ENCODE measurements around the gene NOS3.

NOS3 gene

DNA sequence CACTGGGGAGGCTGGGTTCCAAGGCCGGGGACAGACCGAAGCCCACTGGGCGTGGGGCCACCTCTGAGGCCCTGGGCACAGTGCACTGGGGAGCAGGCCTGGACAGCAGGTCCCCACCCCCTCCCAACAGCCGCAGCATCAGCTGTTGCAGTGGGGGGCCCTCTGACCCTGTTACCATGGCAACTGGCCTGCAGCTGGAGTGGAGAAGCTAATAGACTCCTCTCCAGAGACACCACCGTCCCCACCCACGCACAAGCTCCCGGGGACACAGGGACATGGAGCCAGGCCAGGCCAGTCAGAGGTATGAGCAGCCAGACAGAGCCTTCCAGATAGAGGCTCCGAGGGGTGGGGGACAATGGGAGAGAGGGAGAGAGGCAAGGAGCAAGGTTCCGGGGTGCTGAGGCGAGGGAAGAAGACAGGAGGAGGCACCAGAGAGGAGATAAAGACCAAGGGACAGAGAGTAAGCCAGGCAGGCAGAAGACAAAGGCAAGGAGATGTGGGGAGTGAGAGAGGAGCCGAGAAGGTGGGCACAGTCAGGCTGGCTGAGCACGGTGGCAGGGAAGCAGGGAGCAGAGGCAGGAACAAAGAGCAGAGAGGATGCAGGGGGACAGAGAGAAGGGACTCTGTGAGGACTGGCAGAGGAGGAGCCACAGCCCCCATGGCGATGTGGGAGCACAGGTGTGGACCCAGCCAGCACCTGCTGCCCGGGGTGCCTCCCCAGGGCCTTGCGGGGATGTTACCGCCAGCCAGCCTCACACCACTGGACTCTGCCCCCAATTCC is 19.4 kb upstream of the NOS3 start:
- Histone ChIP-seq H3K9me3 (ENCODE audit: control insufficient read depth, insufficient read depth, low read depth, low read length) (no peaks in the 10 kb centered on the region), H3K27ac (ENCODE audit: extremely low read depth, low read depth, low read length) (no peak overlapping the region), H3K36me3 (ENCODE audit: control insufficient read depth in 2 of 2, insufficient read depth in 1 of 2, low read length in 2 of 2) (no peaks in the 10 kb centered on the region), H3K4me1 (ENCODE audit: control insufficient read depth, insufficient read depth, low read length) (no peaks in the 10 kb centered on the region; the same call in 1 of the 2 replicates), H3K4me3 (ENCODE audit: low read depth, low read length) (no peak overlapping the region)
- POLR2A ChIA-PET, result no interaction called here
- TF ChIP-seq BCL11A (tag by site-specific recombination; IDR thresholded peaks at IDR 0.05; ENCODE audit: low read depth) (no peak), ZNF324 (tag by site-specific recombination; IDR thresholded peaks at IDR 0.05) (no peak), ZNF366 (tag by site-specific recombination; conservative IDR thresholded peaks at IDR 0.05) (peak; percentile 28; the same call in 1 of the 2 replicates), ZNF76 (tag by site-specific recombination; IDR thresholded peaks at IDR 0.05; ENCODE audit: borderline replicate concordance, low read depth) (no peak), ZSCAN30 (tag by site-specific recombination; IDR thresholded peaks at IDR 0.05) (no peak), ZFP3 (tag by site-specific recombination; IDR thresholded peaks at IDR 0.05; ENCODE audit: low read depth) (no peak), ZNF274 (IDR thresholded peaks at IDR 0.05; ENCODE audit: low read length) (no peak), ZNF274 (tag by site-specific recombination; IDR thresholded peaks at IDR 0.05; ENCODE audit: borderline replicate concordance) (no peak), ZXDB (tag by site-specific recombination; IDR thresholded peaks at IDR 0.05) (no peak), ZNF169 (tag by site-specific recombination; IDR thresholded peaks at IDR 0.05) (no peak), ZFHX2 (tag by site-specific recombination; conservative IDR thresholded peaks at IDR 0.05) (peak; percentile 60)
- TF ChIP-seq, protein P1, sequence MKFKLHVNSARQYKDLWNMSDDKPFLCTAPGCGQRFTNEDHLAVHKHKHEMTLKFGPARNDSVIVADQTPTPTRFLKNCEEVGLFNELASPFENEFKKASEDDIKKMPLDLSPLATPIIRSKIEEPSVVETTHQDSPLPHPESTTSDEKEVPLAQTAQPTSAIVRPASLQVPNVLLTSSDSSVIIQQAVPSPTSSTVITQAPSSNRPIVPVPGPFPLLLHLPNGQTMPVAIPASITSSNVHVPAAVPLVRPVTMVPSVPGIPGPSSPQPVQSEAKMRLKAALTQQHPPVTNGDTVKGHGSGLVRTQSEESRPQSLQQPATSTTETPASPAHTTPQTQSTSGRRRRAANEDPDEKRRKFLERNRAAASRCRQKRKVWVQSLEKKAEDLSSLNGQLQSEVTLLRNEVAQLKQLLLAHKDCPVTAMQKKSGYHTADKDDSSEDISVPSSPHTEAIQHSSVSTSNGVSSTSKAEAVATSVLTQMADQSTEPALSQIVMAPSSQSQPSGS (tag by site-specific recombination; IDR thresholded peaks at IDR 0.05; ENCODE audit: low read depth), result no peak
- TF ChIP-seq, protein P2, sequence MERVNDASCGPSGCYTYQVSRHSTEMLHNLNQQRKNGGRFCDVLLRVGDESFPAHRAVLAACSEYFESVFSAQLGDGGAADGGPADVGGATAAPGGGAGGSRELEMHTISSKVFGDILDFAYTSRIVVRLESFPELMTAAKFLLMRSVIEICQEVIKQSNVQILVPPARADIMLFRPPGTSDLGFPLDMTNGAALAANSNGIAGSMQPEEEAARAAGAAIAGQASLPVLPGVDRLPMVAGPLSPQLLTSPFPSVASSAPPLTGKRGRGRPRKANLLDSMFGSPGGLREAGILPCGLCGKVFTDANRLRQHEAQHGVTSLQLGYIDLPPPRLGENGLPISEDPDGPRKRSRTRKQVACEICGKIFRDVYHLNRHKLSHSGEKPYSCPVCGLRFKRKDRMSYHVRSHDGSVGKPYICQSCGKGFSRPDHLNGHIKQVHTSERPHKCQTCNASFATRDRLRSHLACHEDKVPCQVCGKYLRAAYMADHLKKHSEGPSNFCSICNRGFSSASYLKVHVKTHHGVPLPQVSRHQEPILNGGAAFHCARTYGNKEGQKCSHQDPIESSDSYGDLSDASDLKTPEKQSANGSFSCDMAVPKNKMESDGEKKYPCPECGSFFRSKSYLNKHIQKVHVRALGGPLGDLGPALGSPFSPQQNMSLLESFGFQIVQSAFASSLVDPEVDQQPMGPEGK (tag by site-specific recombination; IDR thresholded peaks at IDR 0.05), result no peak
- CTCF ChIA-PET, result interaction anchor here (0.6 to 11.1 kb wide), 4 partner anchors 10 to 94 kb away, joined by 3 to 124 read pairs (median 4); no protein-coding TSS in a partner anchor

DNA sequence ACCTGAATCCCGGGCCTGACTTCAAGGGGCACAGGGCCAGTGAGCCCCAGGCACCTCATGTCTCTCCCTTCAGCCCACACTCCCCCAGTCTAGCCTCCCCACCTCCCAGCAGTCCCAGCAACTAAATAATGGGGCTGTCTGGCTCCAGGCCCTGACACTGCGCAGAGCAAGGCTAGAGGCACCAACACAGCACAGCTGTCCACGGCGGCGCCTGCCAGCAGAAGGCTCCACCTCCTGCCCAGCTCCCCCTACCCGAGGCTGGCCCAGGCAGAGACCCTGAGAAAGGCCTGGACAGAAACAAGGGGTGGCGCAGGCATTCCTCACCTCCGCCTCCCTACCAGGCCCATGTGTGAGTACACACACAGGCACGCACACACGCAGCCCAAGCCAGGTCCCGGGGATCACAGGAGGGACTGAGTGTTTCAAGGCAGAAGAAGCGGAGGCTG is 18.8 kb upstream of the NOS3 start:
- Histone ChIP-seq H3K4me1 (ENCODE audit: control insufficient read depth, insufficient read depth, low read length) (no peaks in the 10 kb centered on the region; the same call in 1 of the 2 replicates), H3K27ac (ENCODE audit: extremely low read depth, low read depth, low read length) (no peak overlapping the region), H3K36me3 (ENCODE audit: control insufficient read depth in 2 of 2, insufficient read depth in 1 of 2, low read length in 2 of 2) (no peaks in the 10 kb centered on the region), H3K9me3 (ENCODE audit: control insufficient read depth, insufficient read depth, low read depth, low read length) (no peaks in the 10 kb centered on the region), H3K4me3 (ENCODE audit: low read depth, low read length) (no peak overlapping the region)
- CTCF ChIA-PET, result no interaction called here
- POLR2A ChIA-PET, result no interaction called here
- TF ChIP-seq ZNF155 (tag by site-specific recombination; IDR thresholded peaks at IDR 0.05) (no peak), ZNF423 (tag by site-specific recombination; IDR thresholded peaks at IDR 0.05) (no peak), ZFP41 (tag by site-specific recombination; IDR thresholded peaks at IDR 0.05; ENCODE audit: borderline replicate concordance) (no peak), ZNF530 (tag by site-specific recombination; IDR thresholded peaks at IDR 0.05; ENCODE audit: low read depth) (no peak), IKZF3 (tag by site-specific recombination; IDR thresholded peaks at IDR 0.05) (no peak), ZBTB8A (tag by site-specific recombination; IDR thresholded peaks at IDR 0.05) (no peak), ZNF223 (tag by site-specific recombination; IDR thresholded peaks at IDR 0.05) (no peak), ZNF623 (tag by site-specific recombination; IDR thresholded peaks at IDR 0.05) (no peak), ZNF837 (tag by site-specific recombination; IDR thresholded peaks at IDR 0.05) (no peak), ZEB2 (tag by site-specific recombination; IDR thresholded peaks at IDR 0.05) (no peak), ZNF776 (tag by site-specific recombination; IDR thresholded peaks at IDR 0.05; ENCODE audit: borderline replicate concordance) (no peak), ZNF501 (tag by site-specific recombination; IDR thresholded peaks at IDR 0.05) (no peak), ZNF24 (tag by site-specific recombination; IDR thresholded peaks at IDR 0.05) (no peak), OSR2 (tag by site-specific recombination; IDR thresholded peaks at IDR 0.05) (no peak), ZFP3 (tag by site-specific recombination; IDR thresholded peaks at IDR 0.05; ENCODE audit: low read depth) (no peak), ZNF548 (tag by site-specific recombination; IDR thresholded peaks at IDR 0.05) (no peak), ZNF658 (tag by site-specific recombination; IDR thresholded peaks at IDR 0.05) (no peak)
- TF ChIP-seq, protein P3, sequence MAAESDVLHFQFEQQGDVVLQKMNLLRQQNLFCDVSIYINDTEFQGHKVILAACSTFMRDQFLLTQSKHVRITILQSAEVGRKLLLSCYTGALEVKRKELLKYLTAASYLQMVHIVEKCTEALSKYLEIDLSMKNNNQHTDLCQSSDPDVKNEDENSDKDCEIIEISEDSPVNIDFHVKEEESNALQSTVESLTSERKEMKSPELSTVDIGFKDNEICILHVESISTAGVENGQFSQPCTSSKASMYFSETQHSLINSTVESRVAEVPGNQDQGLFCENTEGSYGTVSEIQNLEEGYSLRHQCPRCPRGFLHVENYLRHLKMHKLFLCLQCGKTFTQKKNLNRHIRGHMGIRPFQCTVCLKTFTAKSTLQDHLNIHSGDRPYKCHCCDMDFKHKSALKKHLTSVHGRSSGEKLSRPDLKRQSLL (tag by site-specific recombination; IDR thresholded peaks at IDR 0.05), result no peak
- TF ChIP-seq, protein P4, sequence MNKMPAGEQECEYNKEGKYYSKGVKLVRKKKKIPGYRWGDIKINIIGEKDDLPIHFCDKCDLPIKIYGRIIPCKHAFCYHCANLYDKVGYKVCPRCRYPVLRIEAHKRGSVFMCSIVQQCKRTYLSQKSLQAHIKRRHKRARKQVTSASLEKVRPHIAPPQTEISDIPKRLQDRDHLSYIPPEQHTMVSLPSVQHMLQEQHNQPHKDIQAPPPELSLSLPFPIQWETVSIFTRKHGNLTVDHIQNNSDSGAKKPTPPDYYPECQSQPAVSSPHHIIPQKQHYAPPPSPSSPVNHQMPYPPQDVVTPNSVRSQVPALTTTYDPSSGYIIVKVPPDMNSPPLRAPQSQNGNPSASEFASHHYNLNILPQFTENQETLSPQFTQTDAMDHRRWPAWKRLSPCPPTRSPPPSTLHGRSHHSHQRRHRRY (tag by site-specific recombination; IDR thresholded peaks at IDR 0.05), result no peak

Data from HEK293 (cell line).